Activated CD8-positive, alpha-beta memory T cell treated with anti-CD3 and anti-CD28 coated beads for 1 hour (primary cell): ENCODE measurements around the gene OR2F1.

ENCODE experiments used
- DNase-seq, 2 donors: peaks; one replicate each; pipeline ENCODE4 v3.0.0-alpha.2; 2020; ENCODE audit warnings: low read depth in 1 of 2; ENCODE audit errors: extremely low read depth in 1 of 2

Gene OR2F1

DNA sequence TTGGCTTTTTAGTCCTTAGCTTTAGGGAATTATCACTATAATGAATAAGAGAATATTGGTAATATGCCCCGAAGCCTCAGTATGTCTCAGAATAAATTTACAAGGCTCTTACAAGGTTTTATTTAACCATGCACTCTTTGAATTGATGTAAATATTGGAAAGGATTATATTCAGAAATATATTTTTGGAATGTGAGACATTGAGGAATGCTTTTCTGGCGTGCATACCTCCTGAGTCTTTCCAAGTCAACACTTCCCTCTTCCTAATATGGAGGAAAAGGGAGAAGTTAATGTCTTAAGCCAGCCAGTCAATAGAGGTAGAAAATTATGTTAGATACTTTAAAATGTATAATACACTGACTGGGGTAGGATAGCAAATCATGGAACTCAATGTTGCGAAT lies 1.2 kb upstream of the OR2F1 start:
- no peak for DNase-seq

DNA sequence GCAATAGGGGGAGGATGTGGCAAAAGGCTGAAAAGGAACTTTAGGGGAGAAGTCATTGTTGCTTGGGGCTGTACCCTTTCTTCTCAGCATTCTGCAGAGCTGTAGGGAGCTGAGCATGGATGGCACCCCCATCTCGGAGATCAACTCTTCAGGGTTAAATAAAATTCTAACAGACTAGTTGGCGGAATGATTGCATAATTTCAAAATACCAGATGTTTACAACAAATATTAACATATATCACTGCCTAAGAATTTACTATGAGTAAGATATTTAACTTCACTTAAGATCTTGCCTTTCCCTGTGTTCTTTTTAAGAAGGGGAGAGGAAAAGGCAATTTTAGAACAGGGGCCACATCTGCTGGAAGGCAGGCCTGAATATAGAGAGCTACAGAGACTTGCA lies 509 bp upstream of the OR2F1 start:
- no peak for DNase-seq

GRCh38 chr7:143958781-143959180 lies 4.1 kb downstream of the OR2F1 start:
- DNase-seq = no peak

GRCh38 chr7:143960813-143961610 lies 6.4 kb downstream of the OR2F1 start:
- no peak for DNase-seq

GRCh38 chr7:143965280-143965679 lies 10.6 kb downstream of the OR2F1 start:
- no peak for DNase-seq

GRCh38 chr7:143967398-143967797 lies 12.8 kb downstream of the OR2F1 start:
- no peak for DNase-seq

DNA sequence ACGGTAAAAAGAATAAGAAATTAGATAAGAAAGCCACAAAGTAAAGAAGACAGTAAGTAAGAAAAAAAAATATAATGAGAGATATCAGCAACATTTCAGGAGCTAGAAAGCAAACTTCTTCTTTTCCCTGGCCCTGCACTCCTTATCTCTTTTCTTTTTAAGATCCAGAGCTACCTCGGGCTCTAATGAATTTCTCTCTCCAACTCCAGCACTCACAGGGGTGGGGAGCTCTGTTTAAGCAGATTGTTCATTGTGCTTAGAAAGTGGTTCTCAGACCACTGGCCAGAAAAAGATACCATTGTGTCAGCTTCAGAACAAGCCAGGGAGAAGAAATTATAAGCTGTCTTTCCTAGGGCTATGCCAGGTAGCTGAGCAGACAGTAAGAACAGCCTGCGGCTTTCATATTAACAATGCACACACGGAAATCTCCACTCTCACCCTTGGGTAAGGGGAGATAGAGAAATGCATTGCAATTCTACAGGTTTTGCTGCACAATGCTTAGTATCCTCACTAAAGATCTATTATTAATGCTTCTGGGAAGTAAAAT lies 19.3 kb downstream of the OR2F1 start:
- DNase-seq = no peak

GRCh38 chr7:143974459-143974858 lies 19.8 kb downstream of the OR2F1 start:
- DNase-seq = no peak

DNA sequence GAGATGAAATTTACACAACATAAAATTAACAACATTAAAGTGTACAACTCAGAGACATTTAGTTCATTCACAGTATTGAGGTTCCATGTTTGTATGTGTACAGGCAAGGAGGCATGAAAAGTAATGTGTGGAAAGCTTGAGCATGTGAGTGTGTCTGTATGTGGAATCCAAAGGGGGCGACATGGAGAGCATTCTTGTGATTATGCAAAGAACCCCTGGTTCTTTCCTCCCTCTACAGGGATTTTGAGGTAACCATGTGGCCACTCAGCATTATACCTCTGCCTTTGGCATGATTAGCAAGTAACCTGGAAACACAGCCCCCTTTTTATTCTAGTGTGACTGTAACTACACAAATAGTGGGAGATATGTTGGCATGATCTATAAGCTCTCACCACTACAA lies 21.0 kb downstream of the OR2F1 start:
- no peak for DNase-seq

DNA sequence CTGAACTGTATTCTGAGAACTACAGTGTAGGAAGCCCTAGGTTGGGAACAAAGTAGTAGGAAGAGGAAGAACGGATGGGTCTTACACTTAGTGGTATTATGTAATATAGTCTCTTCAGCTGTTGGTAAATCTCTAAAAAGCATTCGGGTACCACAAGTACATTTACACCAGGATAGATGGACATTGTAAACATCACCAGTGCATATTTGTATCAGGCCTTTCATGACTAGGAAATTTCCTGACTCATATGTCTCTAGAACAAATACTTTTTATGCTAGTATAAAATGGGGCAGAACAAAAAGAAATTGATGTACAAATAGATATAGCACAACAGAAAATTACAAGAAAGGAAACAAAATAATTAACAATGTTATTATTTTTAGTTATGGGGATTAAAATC lies 23.9 kb downstream of the OR2F1 start:
- no peak for DNase-seq

DNA sequence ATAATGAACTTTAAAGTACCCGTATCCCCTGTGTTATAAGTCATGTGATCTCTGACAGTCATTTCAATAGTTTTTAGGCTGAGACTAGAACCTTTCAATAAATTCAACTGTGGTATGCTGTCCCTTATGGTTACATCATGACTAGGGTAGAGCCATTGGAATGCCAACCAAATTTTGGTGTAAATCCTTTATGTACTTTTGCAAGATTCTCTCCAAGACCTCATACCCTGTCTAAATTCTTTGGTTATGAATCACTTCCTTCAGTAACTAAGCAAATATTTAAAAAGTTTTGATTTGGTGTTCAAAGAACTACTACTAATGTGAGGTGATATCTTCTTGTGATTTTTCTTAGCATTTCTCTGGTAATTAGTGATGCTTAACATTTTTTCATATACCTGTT lies 24.7 kb downstream of the OR2F1 start:
- DNase-seq = no peak

DNA sequence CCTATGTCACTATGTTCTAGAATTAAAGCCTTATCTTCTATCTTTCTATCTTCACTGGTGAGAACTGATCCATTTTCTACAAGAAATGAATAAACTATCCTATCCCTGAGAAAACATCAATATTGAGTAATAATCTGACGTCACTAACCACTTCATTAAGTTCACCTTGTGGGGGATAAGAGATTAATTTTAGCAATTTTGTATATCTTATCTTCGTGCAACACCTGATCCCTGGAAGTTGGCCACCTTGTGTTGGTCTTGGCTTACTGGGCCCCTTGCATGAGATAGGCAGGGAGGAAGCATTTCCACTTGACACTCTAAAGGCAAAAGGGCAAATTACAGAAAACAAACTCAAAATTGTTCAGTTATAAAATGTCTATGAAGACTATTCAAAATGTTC lies 25.4 kb downstream of the OR2F1 start:
- DNase-seq = no peak

GRCh38 chr7:143980746-143981510 lies 26.3 kb downstream of the OR2F1 start:
- DNase-seq = no peak

DNA sequence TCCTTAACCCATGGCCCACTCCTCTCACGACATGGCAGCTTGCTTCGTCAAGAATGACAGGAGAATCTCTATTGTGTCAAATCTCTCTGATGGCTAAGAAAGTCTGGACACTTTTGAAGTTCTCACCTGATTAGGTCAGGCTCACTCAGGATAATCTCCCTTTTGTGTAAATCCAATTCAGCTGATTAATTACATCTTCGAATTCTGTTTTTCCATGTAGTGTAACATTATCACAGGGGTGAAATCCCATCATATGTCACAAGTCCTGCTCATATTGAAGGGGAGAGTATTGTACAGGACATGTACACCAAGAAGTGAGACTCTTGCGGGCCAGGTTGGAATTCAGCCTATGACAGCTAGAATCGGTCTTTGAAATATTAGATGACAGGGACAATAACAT lies 29.3 kb downstream of the OR2F1 start:
- DNase-seq = no peak

- DNase-seq = no peak
Observed at GRCh38 chr7:143987513-143987912, 32.9 kb downstream of the OR2F1 start.

GRCh38 chr7:143988976-143989745 lies 34.5 kb downstream of the OR2F1 start:
- no peak for DNase-seq

DNA sequence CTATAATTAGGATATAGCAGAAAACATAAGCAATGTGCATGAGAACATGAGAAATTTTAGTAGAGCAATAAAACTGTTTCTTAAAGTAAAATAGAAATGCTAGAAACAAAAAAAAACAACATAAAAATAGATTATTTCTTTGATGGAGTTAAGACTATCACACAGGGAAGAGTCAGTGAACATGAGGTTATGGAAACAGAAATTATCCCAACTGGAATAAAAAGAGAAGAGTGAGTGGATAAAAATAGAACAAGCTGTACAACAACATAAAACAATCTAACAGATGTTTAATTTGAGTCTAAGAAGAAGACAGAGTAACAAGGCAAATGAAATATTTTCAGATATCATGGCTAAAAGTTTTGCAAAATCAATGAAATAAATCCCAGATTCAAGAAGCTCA lies 38.0 kb downstream of the OR2F1 start:
- no peak for DNase-seq

DNA sequence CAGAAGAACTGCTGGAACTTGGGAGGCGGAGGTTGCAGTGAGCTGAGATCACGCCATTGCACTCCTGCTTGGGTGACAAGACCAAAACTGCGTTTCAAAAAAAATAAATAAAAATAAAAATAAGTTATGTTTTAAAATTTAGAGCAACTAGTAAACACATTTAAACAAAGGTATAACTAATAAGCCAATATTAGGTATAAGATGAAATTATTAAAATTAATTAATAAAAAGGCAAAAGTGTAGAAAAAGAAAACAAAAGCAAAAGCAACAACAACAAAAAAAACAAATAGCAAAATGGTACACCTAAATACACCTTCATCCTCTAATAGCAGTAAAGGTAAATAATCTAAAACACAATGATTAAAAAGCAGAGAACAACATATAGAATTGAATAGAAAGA lies 39.3 kb downstream of the OR2F1 start:
- no peak for DNase-seq

- no peak for DNase-seq
Observed at GRCh38 chr7:144000020-144000419, 45.4 kb downstream of the OR2F1 start, which contains the start of gene OR6B1. Gene OR6B1, plus strand, starts transcription at chr7:144000320. Its CDS starts 3,677 bp downstream, at chr7:144003997.

DNA sequence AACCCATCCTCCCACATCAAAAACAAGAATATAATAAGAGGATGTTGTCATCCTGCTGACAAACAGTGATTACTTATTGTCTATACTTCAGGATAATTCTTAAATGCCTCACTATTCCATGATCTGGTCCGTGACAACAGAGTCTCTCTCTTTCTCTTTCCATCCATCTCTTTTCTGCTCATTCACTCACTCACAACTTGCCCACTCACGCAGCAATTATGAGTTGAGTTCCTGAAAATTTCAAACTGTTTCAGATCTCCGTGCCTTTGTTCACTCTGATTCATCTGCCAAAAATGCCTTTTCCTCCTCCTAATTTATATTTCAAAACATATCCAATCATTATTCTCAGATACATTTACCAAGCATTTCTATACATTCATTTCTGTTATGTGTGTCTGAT lies 46.9 kb downstream of the OR2F1 start:
- no peak for DNase-seq

DNA sequence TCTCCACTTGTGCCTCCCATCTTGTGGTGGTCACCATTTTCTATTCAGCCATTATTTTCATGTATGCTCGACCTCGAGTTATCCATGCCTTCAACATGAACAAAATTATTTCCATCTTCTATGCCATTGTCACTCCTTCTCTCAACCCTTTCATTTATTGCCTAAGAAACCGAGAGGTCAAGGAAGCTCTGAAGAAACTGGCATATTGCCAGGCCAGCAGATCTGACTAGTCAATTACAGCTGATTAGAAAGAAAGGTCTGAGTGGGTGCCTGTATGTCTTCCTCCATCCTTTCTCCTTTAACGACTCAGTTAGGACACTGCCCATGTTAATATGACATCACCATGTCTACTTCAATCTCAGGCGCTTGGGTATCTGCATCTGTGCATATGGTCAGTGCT lies 50.1 kb downstream of the OR2F1 start:
- DNase-seq = no peak
